ENCODE results near the gene DENND4A.

DENND4A gene

DNA sequence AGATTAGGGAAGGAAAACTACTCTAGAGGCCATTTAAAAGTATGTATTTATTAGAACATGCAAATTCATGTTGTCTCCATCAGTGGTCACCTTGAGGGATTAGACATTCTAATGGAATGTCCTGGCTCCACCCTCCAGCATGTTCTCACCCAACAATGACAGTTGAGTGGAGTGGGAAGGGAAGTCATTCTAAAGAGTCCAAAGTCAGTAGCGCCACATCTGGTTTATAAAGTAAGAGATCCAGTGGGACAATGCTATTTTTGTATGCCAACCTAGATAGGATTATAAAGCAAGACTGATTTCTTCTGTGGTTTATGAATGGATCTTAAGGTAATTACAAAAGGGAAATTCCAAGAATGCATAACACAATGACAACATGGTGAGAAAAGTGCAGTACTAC lies 137.1 kb downstream of the DENND4A start:
- H3K4me3 ChIP-seq (ENCODE audit: insufficient read depth, low read depth, low read length) = no peak overlapping the region
- H3K27me3 ChIP-seq (ENCODE audit: control insufficient read depth, insufficient read depth, low read length, poor library complexity, severe bottlenecking) = no peaks in the 10 kb centered on the region
- no peaks in the 10 kb centered on the region for H3K4me1 ChIP-seq (ENCODE audit: control insufficient read depth, insufficient read depth, low read length)
- no peaks in the 10 kb centered on the region for H3K36me3 ChIP-seq (ENCODE audit: control insufficient read depth, insufficient read depth, low read length)
- 96 to 97% methylated on average over 1 of the region's 1 CpG for WGBS, 2 experiments
- H3K9me3 ChIP-seq (ENCODE audit: control insufficient read depth, low read length) = no peaks in the 10 kb centered on the region
- no peak overlapping the region for H3K27ac ChIP-seq (ENCODE audit: insufficient read depth, low read depth, low read length, poor library complexity, severe bottlenecking)

DNA sequence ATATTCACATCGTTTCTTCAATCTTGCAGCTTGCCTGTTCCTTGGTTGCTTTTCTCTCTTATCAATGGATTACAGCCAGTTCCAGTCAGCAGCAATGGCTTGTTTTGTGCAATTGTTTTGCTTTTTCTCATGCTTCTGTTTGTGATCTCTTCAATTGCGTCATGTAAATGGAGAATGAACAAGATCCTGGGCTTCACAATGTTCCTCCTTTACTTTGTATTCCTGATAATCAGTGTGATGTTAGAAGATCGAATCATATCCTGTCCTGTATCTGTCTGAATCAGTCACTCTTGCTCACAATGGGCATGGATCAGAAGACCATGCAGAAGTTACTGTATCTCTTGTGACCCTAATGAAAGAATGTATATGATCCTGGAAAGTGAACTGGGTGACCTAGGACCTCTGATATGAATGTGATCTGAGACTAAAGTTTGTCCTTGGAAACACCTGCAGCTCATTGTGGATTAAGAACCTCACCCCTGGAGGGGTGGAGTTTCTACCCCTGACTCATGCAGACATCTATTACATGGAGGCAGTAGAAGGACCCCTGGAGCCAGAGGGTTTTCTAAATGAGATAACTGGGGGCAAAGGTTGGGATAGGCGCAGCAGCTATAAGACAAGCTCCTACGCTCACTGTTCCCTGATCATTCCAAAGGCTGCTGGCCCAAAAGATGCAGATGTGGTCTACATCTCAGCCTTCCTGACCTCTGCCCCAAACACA lies 138.1 kb downstream of the DENND4A start:
- Histone ChIP-seq H3K27ac (ENCODE audit: insufficient read depth, low read depth, low read length, poor library complexity, severe bottlenecking) (no peak overlapping the region), H3K4me3 (ENCODE audit: insufficient read depth, low read depth, low read length) (no peak overlapping the region), H3K4me1 (ENCODE audit: control insufficient read depth, insufficient read depth, low read length) (no peaks in the 10 kb centered on the region), H3K9me3 (ENCODE audit: control insufficient read depth, low read length) (no peaks in the 10 kb centered on the region), H3K27me3 (ENCODE audit: control insufficient read depth, insufficient read depth, low read length, poor library complexity, severe bottlenecking) (no peaks in the 10 kb centered on the region), H3K36me3 (ENCODE audit: control insufficient read depth, insufficient read depth, low read length) (no peaks in the 10 kb centered on the region)
- 88 to 95% methylated on average over 5 of the region's 5 CpGs for WGBS, 2 experiments

GRCh38 chr15:65653341-65653740 lies 138.8 kb downstream of the DENND4A start:
- Histone ChIP-seq H3K4me1 (ENCODE audit: control insufficient read depth, insufficient read depth, low read length) (no peaks in the 10 kb centered on the region), H3K36me3 (ENCODE audit: control insufficient read depth, insufficient read depth, low read length) (no peaks in the 10 kb centered on the region), H3K27ac (ENCODE audit: insufficient read depth, low read depth, low read length, poor library complexity, severe bottlenecking) (no peak overlapping the region), H3K9me3 (ENCODE audit: control insufficient read depth, low read length) (no peaks in the 10 kb centered on the region), H3K27me3 (ENCODE audit: control insufficient read depth, insufficient read depth, low read length, poor library complexity, severe bottlenecking) (no peaks in the 10 kb centered on the region), H3K4me3 (ENCODE audit: insufficient read depth, low read depth, low read length) (no peak overlapping the region)

DNA sequence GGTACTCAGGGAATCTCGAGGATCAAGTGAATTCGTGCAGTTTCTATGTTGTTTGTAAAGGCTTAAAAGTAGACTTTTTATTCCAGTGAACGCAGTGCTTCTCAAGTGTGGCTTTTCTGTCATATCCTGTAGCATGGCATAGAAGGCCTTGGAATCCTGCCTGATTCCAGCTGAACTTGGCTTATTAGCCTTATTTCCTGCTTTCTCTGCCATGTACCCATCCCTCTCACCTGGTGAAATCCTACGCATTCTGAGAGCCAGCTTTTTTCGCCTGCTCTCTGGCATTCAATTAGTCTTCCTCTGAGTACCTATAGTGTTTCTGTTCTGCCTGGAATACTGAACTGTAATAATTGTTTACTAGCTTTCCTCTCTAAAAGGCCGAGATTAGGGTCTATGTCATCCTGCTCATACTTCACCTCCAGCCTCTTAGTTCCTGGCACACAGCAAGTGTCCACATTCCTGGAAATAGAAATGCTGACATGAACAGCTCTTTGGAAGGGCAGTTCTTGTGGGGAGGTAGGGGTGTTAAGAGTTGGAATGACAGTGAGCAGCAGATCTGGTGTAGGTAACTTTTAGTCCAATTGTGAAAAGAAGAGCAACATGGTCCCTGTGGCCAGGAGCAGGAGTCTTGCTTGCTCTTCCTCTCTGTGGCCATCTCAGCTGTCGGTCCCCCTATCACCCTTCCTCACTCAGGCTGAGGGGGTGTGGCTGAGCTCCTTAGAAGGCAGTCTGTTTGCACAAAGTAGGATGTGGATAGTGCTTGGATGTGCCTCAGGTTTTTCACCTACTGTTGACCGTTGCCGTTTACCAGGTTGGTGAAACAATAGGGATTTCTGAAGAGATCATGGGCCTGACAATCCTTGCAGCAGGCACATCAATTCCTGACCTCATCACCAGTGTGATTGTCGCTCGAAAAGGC lies 140.0 kb downstream of the DENND4A start:
- 88 to 91% methylated on average over 11 of the region's 11 CpGs for WGBS, 2 experiments
- Histone ChIP-seq H3K9me3 (ENCODE audit: control insufficient read depth, low read length) (no peaks in the 10 kb centered on the region), H3K36me3 (ENCODE audit: control insufficient read depth, insufficient read depth, low read length) (no peaks in the 10 kb centered on the region), H3K27me3 (ENCODE audit: control insufficient read depth, insufficient read depth, low read length, poor library complexity, severe bottlenecking) (no peaks in the 10 kb centered on the region), H3K4me1 (ENCODE audit: control insufficient read depth, insufficient read depth, low read length) (no peaks in the 10 kb centered on the region), H3K4me3 (ENCODE audit: insufficient read depth, low read depth, low read length) (no peak overlapping the region), H3K27ac (ENCODE audit: insufficient read depth, low read depth, low read length, poor library complexity, severe bottlenecking) (no peak overlapping the region)

DNA sequence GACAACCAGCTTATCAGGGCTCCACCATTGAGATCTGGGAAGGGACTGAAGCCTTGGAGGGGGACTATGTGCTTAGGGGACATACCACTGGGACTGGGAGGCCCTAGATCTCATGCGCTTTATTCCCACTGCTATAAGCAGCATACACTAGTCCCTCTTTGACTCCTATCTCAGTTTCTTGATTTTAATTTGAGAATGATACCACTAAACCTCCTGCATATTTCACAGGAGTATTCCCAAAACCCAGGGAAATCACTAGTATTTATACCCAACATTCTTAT lies 141.1 kb downstream of the DENND4A start:
- WGBS, 2 experiments = 100% methylated on average over 1 of the region's 1 CpG
- H3K27me3 ChIP-seq (ENCODE audit: control insufficient read depth, insufficient read depth, low read length, poor library complexity, severe bottlenecking) = no peaks in the 10 kb centered on the region
- H3K4me1 ChIP-seq (ENCODE audit: control insufficient read depth, insufficient read depth, low read length) = no peaks in the 10 kb centered on the region
- H3K9me3 ChIP-seq (ENCODE audit: control insufficient read depth, low read length) = no peaks in the 10 kb centered on the region
- H3K4me3 ChIP-seq (ENCODE audit: insufficient read depth, low read depth, low read length) = no peak overlapping the region
- no peak overlapping the region for H3K27ac ChIP-seq (ENCODE audit: insufficient read depth, low read depth, low read length, poor library complexity, severe bottlenecking)
- no peaks in the 10 kb centered on the region for H3K36me3 ChIP-seq (ENCODE audit: control insufficient read depth, insufficient read depth, low read length)

- no peaks in the 10 kb centered on the region for H3K27me3 ChIP-seq (ENCODE audit: control insufficient read depth, insufficient read depth, low read length, poor library complexity, severe bottlenecking)
- H3K4me1 ChIP-seq (ENCODE audit: control insufficient read depth, insufficient read depth, low read length) = no peaks in the 10 kb centered on the region
- H3K4me3 ChIP-seq (ENCODE audit: insufficient read depth, low read depth, low read length) = no peak overlapping the region
- 94 to 95% methylated on average over 12 of the region's 12 CpGs for WGBS, 2 experiments
- no peaks in the 10 kb centered on the region for H3K36me3 ChIP-seq (ENCODE audit: control insufficient read depth, insufficient read depth, low read length)
- no peak overlapping the region for H3K27ac ChIP-seq (ENCODE audit: insufficient read depth, low read depth, low read length, poor library complexity, severe bottlenecking)
- H3K9me3 ChIP-seq (ENCODE audit: control insufficient read depth, low read length) = no peaks in the 10 kb centered on the region
Measured at GRCh38 chr15:65650312-65651041, 141.6 kb downstream of the DENND4A start.

GRCh38 chr15:65646486-65646885 lies 145.6 kb downstream of the DENND4A start:
- no peak overlapping the region for H3K27ac ChIP-seq (ENCODE audit: insufficient read depth, low read depth, low read length, poor library complexity, severe bottlenecking)
- H3K27me3 ChIP-seq (ENCODE audit: control insufficient read depth, insufficient read depth, low read length, poor library complexity, severe bottlenecking) = no peaks in the 10 kb centered on the region
- H3K4me3 ChIP-seq (ENCODE audit: insufficient read depth, low read depth, low read length) = no peak overlapping the region
- peaks cover 3% of the 10 kb centered on the region for H3K4me1 ChIP-seq (ENCODE audit: control insufficient read depth, insufficient read depth, low read length)
- no peaks in the 10 kb centered on the region for H3K9me3 ChIP-seq (ENCODE audit: control insufficient read depth, low read length)
- WGBS, 2 experiments = 94 to 95% methylated on average over 4 of the region's 4 CpGs
- no peaks in the 10 kb centered on the region for H3K36me3 ChIP-seq (ENCODE audit: control insufficient read depth, insufficient read depth, low read length)

DNA sequence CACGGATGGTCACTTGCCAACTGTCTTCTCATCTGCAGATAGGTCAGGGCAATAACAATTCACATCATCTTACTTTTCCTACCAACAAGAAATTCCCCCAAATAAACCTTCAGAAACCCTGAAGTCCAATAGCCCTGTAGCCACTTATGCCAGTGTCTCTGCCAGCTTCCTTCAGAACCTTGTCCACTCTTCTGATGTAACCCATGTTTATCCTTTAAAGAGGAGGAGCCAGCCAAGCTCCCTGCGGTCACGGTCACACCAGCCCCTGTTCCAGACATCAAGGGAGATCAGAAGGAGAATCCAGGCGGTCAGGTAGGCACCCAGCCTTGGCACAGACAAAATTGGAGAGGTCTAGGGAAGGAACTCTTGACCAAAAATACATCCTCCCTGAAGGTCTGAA lies 146.7 kb downstream of the DENND4A start:
- no peak overlapping the region for H3K4me3 ChIP-seq (ENCODE audit: insufficient read depth, low read depth, low read length)
- H3K27me3 ChIP-seq (ENCODE audit: control insufficient read depth, insufficient read depth, low read length, poor library complexity, severe bottlenecking) = no peaks in the 10 kb centered on the region
- no peak overlapping the region for H3K27ac ChIP-seq (ENCODE audit: insufficient read depth, low read depth, low read length, poor library complexity, severe bottlenecking)
- H3K9me3 ChIP-seq (ENCODE audit: control insufficient read depth, low read length) = no peaks in the 10 kb centered on the region
- H3K36me3 ChIP-seq (ENCODE audit: control insufficient read depth, insufficient read depth, low read length) = no peaks in the 10 kb centered on the region
- peaks cover 3% of the 10 kb centered on the region for H3K4me1 ChIP-seq (ENCODE audit: control insufficient read depth, insufficient read depth, low read length)
- WGBS, 2 experiments = 88 to 93% methylated on average over 4 of the region's 4 CpGs

- Histone ChIP-seq H3K9me3 (ENCODE audit: control insufficient read depth, low read length) (no peaks in the 10 kb centered on the region), H3K4me3 (ENCODE audit: insufficient read depth, low read depth, low read length) (no peak overlapping the region), H3K27ac (ENCODE audit: insufficient read depth, low read depth, low read length, poor library complexity, severe bottlenecking) (no peak overlapping the region), H3K4me1 (ENCODE audit: control insufficient read depth, insufficient read depth, low read length) (peaks cover 3% of the 10 kb centered on the region), H3K36me3 (ENCODE audit: control insufficient read depth, insufficient read depth, low read length) (no peaks in the 10 kb centered on the region), H3K27me3 (ENCODE audit: control insufficient read depth, insufficient read depth, low read length, poor library complexity, severe bottlenecking) (no peaks in the 10 kb centered on the region)
- 90 to 92% methylated on average over 4 of the region's 4 CpGs for WGBS, 2 experiments
Measured at GRCh38 chr15:65644282-65644681, 147.8 kb downstream of the DENND4A start.

GRCh38 chr15:65642594-65642993 lies 149.5 kb downstream of the DENND4A start:
- Histone ChIP-seq H3K4me1 (ENCODE audit: control insufficient read depth, insufficient read depth, low read length) (peaks cover 3% of the 10 kb centered on the region), H3K27me3 (ENCODE audit: control insufficient read depth, insufficient read depth, low read length, poor library complexity, severe bottlenecking) (no peaks in the 10 kb centered on the region), H3K9me3 (ENCODE audit: control insufficient read depth, low read length) (no peaks in the 10 kb centered on the region), H3K27ac (ENCODE audit: insufficient read depth, low read depth, low read length, poor library complexity, severe bottlenecking) (no peak overlapping the region), H3K36me3 (ENCODE audit: control insufficient read depth, insufficient read depth, low read length) (no peaks in the 10 kb centered on the region), H3K4me3 (ENCODE audit: insufficient read depth, low read depth, low read length) (no peak overlapping the region)
- WGBS, 2 experiments = 93 to 96% methylated on average over 6 of the region's 6 CpGs
